Peyer's patch (tissue), 4 donors: Measurements from ENCODE around the gene VPS13C. TPM values are rescaled to one million over a fixed set of nuclear protein-coding genes. Genes with fewer than 3 reads are reported as not detected.

ENCODE experiments used
- DNase-seq, 3 donors: peaks; one replicate each; pipeline ENCODE4 v3.0.0-alpha.2; 2017 to 2019
- H3K27ac ChIP-seq, 4 donors: fragments of 200-600 bp; sonication (generic); one replicate each; pipeline ENCODE4 v1.5.1; 2016 to 2019
- H3K27me3 ChIP-seq, 2 donors: fragments of 200-600 bp; sonication (generic); one replicate each; pipeline ENCODE4 v1.5.1; 2019
- H3K36me3 ChIP-seq, 3 donors: fragments of 200-600 bp; sonication (generic); one replicate each; pipeline ENCODE4 v1.5.1; 2016 to 2019
- H3K4me1 ChIP-seq, 4 donors: fragments of 200-600 bp; sonication (generic); one replicate each; pipeline ENCODE4 v1.5.1; 2016 to 2019
- H3K4me3 ChIP-seq, 4 donors: fragments of 200-600 bp; sonication (generic); 1 replicate in 3 of 4; 2 replicates in 1 of 4; pipeline ENCODE4 v1.5.1; 2016 to 2019; ENCODE audit warnings: mild to moderate bottlenecking in 1 of 4
- H3K9me3 ChIP-seq, 4 donors: fragments of 200-600 bp; sonication (generic); one replicate each; pipeline ENCODE4 v1.5.1; 2016 to 2019; ENCODE audit warnings: mild to moderate bottlenecking in 1 of 4
- POLR2A ChIP-seq, 2 donors: fragments of 450-650 bp; IDR thresholded peaks; one replicate each; pipeline ENCODE4 v1.5.1; 2017; ENCODE audit warnings: antibody characterized with exemption in 2 of 2, mild to moderate bottlenecking in 2 of 2, moderate library complexity in 2 of 2
- total RNA-seq, 4 donors: library from RNA; depleted of rRNA; stranded (reverse); fragments of >200 nt; gene quantifications; one replicate each; pipeline ENCODE4 v1.1.0, GENCODE V29; 2016
- TF ChIP-seq, protein P1 (sequence below), 6 experiments: fragments of 450-650 bp in 4 of 6; fragments of 200-600 bp in 2 of 6; sonication (generic) in 1 of 6; IDR thresholded peaks; one replicate each; pipeline ENCODE4 v1.5.1; 2017 to 2019; ENCODE audit warnings: antibody characterized with exemption in 6 of 6, mild to moderate bottlenecking in 3 of 6, moderate library complexity in 1 of 6

The VPS13C gene
- total RNA-seq, 4 donors from 2014 or later: 65.1 to 111 (median 70.4) TPM

GRCh38 chr15:61983081-61983480, 77.2 kb downstream of the VPS13C start:
- H3K4me3 ChIP-seq: no peak overlapping the region
- H3K27ac ChIP-seq: no peak overlapping the region
- H3K27me3 ChIP-seq: no peaks in the 10 kb centered on the region
- peaks cover 0 to 77% (median 0%) of the 10 kb centered on the region in 3 donors for H3K36me3 ChIP-seq
- no peak for DNase-seq
- H3K4me1 ChIP-seq: no peaks in the 10 kb centered on the region
- TF ChIP-seq, protein P1, sequence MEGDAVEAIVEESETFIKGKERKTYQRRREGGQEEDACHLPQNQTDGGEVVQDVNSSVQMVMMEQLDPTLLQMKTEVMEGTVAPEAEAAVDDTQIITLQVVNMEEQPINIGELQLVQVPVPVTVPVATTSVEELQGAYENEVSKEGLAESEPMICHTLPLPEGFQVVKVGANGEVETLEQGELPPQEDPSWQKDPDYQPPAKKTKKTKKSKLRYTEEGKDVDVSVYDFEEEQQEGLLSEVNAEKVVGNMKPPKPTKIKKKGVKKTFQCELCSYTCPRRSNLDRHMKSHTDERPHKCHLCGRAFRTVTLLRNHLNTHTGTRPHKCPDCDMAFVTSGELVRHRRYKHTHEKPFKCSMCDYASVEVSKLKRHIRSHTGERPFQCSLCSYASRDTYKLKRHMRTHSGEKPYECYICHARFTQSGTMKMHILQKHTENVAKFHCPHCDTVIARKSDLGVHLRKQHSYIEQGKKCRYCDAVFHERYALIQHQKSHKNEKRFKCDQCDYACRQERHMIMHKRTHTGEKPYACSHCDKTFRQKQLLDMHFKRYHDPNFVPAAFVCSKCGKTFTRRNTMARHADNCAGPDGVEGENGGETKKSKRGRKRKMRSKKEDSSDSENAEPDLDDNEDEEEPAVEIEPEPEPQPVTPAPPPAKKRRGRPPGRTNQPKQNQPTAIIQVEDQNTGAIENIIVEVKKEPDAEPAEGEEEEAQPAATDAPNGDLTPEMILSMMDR (IDR thresholded peaks at IDR 0.05): no peak
- TF ChIP-seq POLR2A (IDR thresholded peaks at IDR 0.05): no peak
- no peaks in the 10 kb centered on the region for H3K9me3 ChIP-seq

- no peaks in the 10 kb centered on the region for H3K4me1 ChIP-seq
- TF ChIP-seq, protein P1 (IDR thresholded peaks at IDR 0.05): no peak
- TF ChIP-seq POLR2A (IDR thresholded peaks at IDR 0.05): no peak
- no peak overlapping the region for H3K4me3 ChIP-seq
- H3K27me3 ChIP-seq: no peaks in the 10 kb centered on the region
- no peak overlapping the region for H3K27ac ChIP-seq
- peaks cover 0 to 74% (median 0%) of the 10 kb centered on the region in 3 donors for H3K36me3 ChIP-seq
- no peak for DNase-seq
- no peaks in the 10 kb centered on the region for H3K9me3 ChIP-seq
Observed at GRCh38 chr15:61978225-61978624, 82.0 kb downstream of the VPS13C start.

GRCh38 chr15:61974759-61975158, 85.5 kb downstream of the VPS13C start:
- DNase-seq: no peak
- Histone ChIP-seq H3K9me3 (no peaks in the 10 kb centered on the region), H3K4me1 (no peaks in the 10 kb centered on the region), H3K4me3 (no peak overlapping the region), H3K36me3 (peaks cover 0 to 77% (median 0%) of the 10 kb centered on the region in 3 donors), H3K27me3 (no peaks in the 10 kb centered on the region), H3K27ac (no peak overlapping the region)
- TF ChIP-seq, protein P1 (IDR thresholded peaks at IDR 0.05): no peak
- no peak for TF ChIP-seq POLR2A (IDR thresholded peaks at IDR 0.05)

DNA sequence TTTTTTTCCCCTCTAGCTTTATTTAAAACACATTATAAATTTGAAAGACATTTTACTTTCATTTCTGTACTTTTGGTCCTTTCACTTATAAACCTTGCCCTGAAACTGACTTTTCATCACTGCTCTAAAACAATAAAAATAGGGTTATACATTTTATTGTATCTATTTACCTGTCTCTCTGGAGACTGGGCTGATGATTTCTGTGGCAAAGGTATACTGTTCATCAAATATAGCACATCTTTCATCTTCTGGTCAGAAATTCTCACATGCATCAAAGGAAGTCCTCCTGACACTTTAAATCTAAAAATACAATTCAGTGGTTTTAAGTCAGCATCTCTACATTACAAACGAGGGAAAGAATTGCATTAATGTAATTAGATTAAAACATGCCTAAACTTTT, 86.1 kb downstream of the VPS13C start:
- Histone ChIP-seq H3K4me3 (no peak overlapping the region), H3K4me1 (no peaks in the 10 kb centered on the region), H3K9me3 (no peaks in the 10 kb centered on the region), H3K36me3 (peaks cover 0 to 71% (median 0%) of the 10 kb centered on the region in 3 donors), H3K27ac (no peak overlapping the region), H3K27me3 (no peaks in the 10 kb centered on the region)
- no peak for TF ChIP-seq POLR2A (IDR thresholded peaks at IDR 0.05)
- TF ChIP-seq, protein P1 (IDR thresholded peaks at IDR 0.05): no peak
- DNase-seq: no peak

DNA sequence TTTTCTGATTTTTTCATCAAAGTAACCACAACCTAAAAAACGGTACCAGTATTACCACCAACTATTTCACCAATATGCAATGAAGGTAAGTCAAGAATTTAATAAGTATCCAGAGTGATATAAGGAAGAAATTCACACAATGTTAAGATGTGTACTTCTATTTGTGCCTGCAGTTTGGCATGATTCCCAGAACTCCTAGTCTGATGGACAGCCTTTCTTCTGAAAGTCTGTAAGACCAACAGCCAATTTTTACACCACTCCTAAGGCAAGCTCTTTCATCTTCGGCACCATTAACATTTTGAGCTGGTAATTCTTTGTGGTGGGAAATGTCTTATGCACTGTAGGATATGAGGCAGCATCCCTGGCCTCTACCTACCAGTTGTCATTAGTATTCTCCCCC, 108.3 kb downstream of the VPS13C start:
- H3K27ac ChIP-seq: no peak overlapping the region
- DNase-seq: no peak
- H3K4me1 ChIP-seq: no peaks in the 10 kb centered on the region

More for the DNA sequence above, 108.3 kb downstream of the VPS13C start:
- Histone ChIP-seq H3K27me3 (no peaks in the 10 kb centered on the region), H3K4me3 (no peak overlapping the region), H3K36me3 (peaks cover 0 to 56% (median 0%) of the 10 kb centered on the region in 3 donors), H3K9me3 (no peaks in the 10 kb centered on the region)
- no peak for TF ChIP-seq POLR2A (IDR thresholded peaks at IDR 0.05)
- TF ChIP-seq, protein P1 (IDR thresholded peaks at IDR 0.05): no peak
